Renal pelvis (tissue), 12 donors: ENCODE results near the gene PEX3. TPM values are rescaled to one million over a fixed set of nuclear protein-coding genes. Genes with fewer than 3 reads are reported as not detected.

Experiments used
- DNase-seq: peaks from one replicate; pipeline ENCODE4 v3.0.0-alpha.2; 2013
- long read RNA-seq, 16 experiments: transcript quantifications; one replicate each; lab custom pipeline, GENCODE V29; 2026
- polyA plus RNA-seq, 3 donors: library from polyadenylated mRNA; unstranded; fragments of 120-200 nt; gene quantifications; one replicate each; pipeline ENCODE4 v1.2.1, GENCODE V29; 2013; ENCODE audit not compliant: insufficient read length in 3 of 3

The PEX3 gene
- 10 to 100 TPM; 33.6 to 42.9 (median 34.5) TPM for polyA plus RNA-seq
- long read RNA-seq, donor 1, transcript PEX3-201 (12 exons, 1,969 nt): major isoform, 12 of 14 reads
- long read RNA-seq, donor 1, partial matches to known transcripts: 0 of 14 reads
- long read RNA-seq, donor 1, other reads (novel, unspliced or antisense): 0 of 14 reads
- long read RNA-seq, donor 2, transcript PEX3-201 (12 exons, 1,969 nt): major isoform, 22 of 22 reads
- long read RNA-seq, donor 2, partial matches to known transcripts: 0 of 22 reads
- long read RNA-seq, donor 2, other reads (novel, unspliced or antisense): 0 of 22 reads
- long read RNA-seq, donor 3, transcript PEX3-201 (12 exons, 1,969 nt): major isoform, 11 of 11 reads
- long read RNA-seq, donor 3, partial matches to known transcripts: 0 of 11 reads
- long read RNA-seq, donor 3, other reads (novel, unspliced or antisense): 0 of 11 reads
- long read RNA-seq, donor 4, transcript PEX3-201 (12 exons, 1,969 nt): major isoform, 26 of 26 reads
- long read RNA-seq, donor 4, partial matches to known transcripts: 0 of 26 reads
- long read RNA-seq, donor 4, other reads (novel, unspliced or antisense): 0 of 26 reads
- long read RNA-seq, donor 5, transcript PEX3-201 (12 exons, 1,969 nt): major isoform, 5 of 6 reads
- long read RNA-seq, donor 5, partial matches to known transcripts: 0 of 6 reads
- long read RNA-seq, donor 5, other reads (novel, unspliced or antisense): 0 of 6 reads
- long read RNA-seq, donor 6, transcript PEX3-201 (12 exons, 1,969 nt): major isoform, 23 of 23 reads
- long read RNA-seq, donor 6, partial matches to known transcripts: 0 of 23 reads
- long read RNA-seq, donor 6, other reads (novel, unspliced or antisense): 0 of 23 reads
- long read RNA-seq, donor 7, transcript PEX3-201 (12 exons, 1,969 nt): major isoform, 6 of 6 reads
- long read RNA-seq, donor 7, partial matches to known transcripts: 0 of 6 reads
- long read RNA-seq, donor 7, other reads (novel, unspliced or antisense): 0 of 6 reads
- long read RNA-seq, donor 8, partial matches to known transcripts: 0 of 1 reads
- long read RNA-seq, donor 8, other reads (novel, unspliced or antisense): 0 of 1 reads
- long read RNA-seq, donor 9, transcript PEX3-201 (12 exons, 1,969 nt): major isoform, 23 of 162 reads
- long read RNA-seq, donor 9, partial matches to known transcripts: 139 of 162 reads
- long read RNA-seq, donor 9, other reads (novel, unspliced or antisense): 0 of 162 reads
- long read RNA-seq, donor 10, transcript PEX3-201 (12 exons, 1,969 nt): major isoform, 9 of 16 reads
- long read RNA-seq, donor 10, partial matches to known transcripts: 6 of 16 reads
- long read RNA-seq, donor 10, other reads (novel, unspliced or antisense): 0 of 16 reads
- long read RNA-seq, donor 11, transcript PEX3-201 (12 exons, 1,969 nt): major isoform, 5 of 5 reads
- long read RNA-seq, donor 11, partial matches to known transcripts: 0 of 5 reads
- long read RNA-seq, donor 11, other reads (novel, unspliced or antisense): 0 of 5 reads
- long read RNA-seq, donor 12, transcript PEX3-201 (12 exons, 1,969 nt): major isoform, 25 of 27 reads
- long read RNA-seq, donor 12, partial matches to known transcripts: 0 of 27 reads
- long read RNA-seq, donor 12, other reads (novel, unspliced or antisense): 0 of 27 reads
- long read RNA-seq, donor 13, transcript PEX3-201 (12 exons, 1,969 nt): major isoform, 8 of 9 reads
- long read RNA-seq, donor 13, partial matches to known transcripts: 0 of 9 reads
- long read RNA-seq, donor 13, other reads (novel, unspliced or antisense): 0 of 9 reads
- long read RNA-seq, donor 14, transcript PEX3-201 (12 exons, 1,969 nt): major isoform, 16 of 20 reads
- long read RNA-seq, donor 14, partial matches to known transcripts: 0 of 20 reads
- long read RNA-seq, donor 14, other reads (novel, unspliced or antisense): 0 of 20 reads
- long read RNA-seq, donor 15, transcript PEX3-201 (12 exons, 1,969 nt): major isoform, 20 of 20 reads
- long read RNA-seq, donor 15, partial matches to known transcripts: 0 of 20 reads
- long read RNA-seq, donor 15, other reads (novel, unspliced or antisense): 0 of 20 reads
- long read RNA-seq, donor 16, transcript PEX3-201 (12 exons, 1,969 nt): major isoform, 11 of 11 reads
- long read RNA-seq, donor 16, partial matches to known transcripts: 0 of 11 reads
- long read RNA-seq, donor 16, other reads (novel, unspliced or antisense): 0 of 11 reads

GRCh38 chr6:143450453-143451371, at the start of gene PEX3, which contains the start of gene ADAT2:
TSS of gene PEX3 (plus strand) at chr6:143450805. CDS start at chr6:143451043, 238 bp downstream.
TSS of gene ADAT2 (minus strand) at chr6:143450695. CDS start at chr6:143450658, 37 bp downstream.
- peak; percentile 94 for DNase-seq

- DNase-seq: no peak
Measured at GRCh38 chr6:143401068-143401446, 49.5 kb upstream of the PEX3 start.

- DNase-seq: no peak
Measured at GRCh38 chr6:143401636-143402370, 48.8 kb upstream of the PEX3 start.

- no peak for DNase-seq
Measured at GRCh38 chr6:143402721-143403336, 47.8 kb upstream of the PEX3 start.

GRCh38 chr6:143405373-143406154, 45.0 kb upstream of the PEX3 start:
- no peak for DNase-seq

GRCh38 chr6:143406673-143407072, 43.9 kb upstream of the PEX3 start:
- DNase-seq: no peak

- no peak for DNase-seq
Measured at GRCh38 chr6:143408151-143408786, 42.3 kb upstream of the PEX3 start.

GRCh38 chr6:143408787-143409162, 41.8 kb upstream of the PEX3 start:
- no peak for DNase-seq

GRCh38 chr6:143410859-143411270, 39.7 kb upstream of the PEX3 start:
- DNase-seq: no peak

- DNase-seq: no peak
Measured at GRCh38 chr6:143414769-143415168, 35.8 kb upstream of the PEX3 start.

- no peak for DNase-seq
Measured at GRCh38 chr6:143419526-143419925, 31.1 kb upstream of the PEX3 start.

GRCh38 chr6:143426026-143426425, 24.6 kb upstream of the PEX3 start:
- DNase-seq: no peak

GRCh38 chr6:143427109-143427817, 23.3 kb upstream of the PEX3 start:
- DNase-seq: peak; percentile 86

GRCh38 chr6:143429970-143430369, 20.6 kb upstream of the PEX3 start:
- no peak for DNase-seq

GRCh38 chr6:143431226-143431625, 19.4 kb upstream of the PEX3 start:
- no peak for DNase-seq
